Upper lobe of left lung (tissue), 4 donors: Measurements from ENCODE around the gene PDXP.

Source experiments
- EP300 ChIP-seq, 4 donors: sonication (generic); formaldehyde crosslinking; IDR thresholded peaks; one replicate each; pipeline ENCODE4 v1.5.1; 2017; ENCODE audit warnings: antibody characterized with exemption in 4 of 4, control low read depth in 2 of 4
- POLR2A ChIP-seq, 4 donors: fragments of 450-650 bp; IDR thresholded peaks; one replicate each; pipeline ENCODE4 v1.5.1; 2016 to 2017; ENCODE audit warnings: antibody characterized with exemption in 4 of 4, mild to moderate bottlenecking in 2 of 4
- POLR2AphosphoS5 ChIP-seq, 2 donors: sonication (generic); formaldehyde crosslinking; IDR thresholded peaks; one replicate each; pipeline ENCODE4 v1.5.1; 2017; ENCODE audit warnings: antibody characterized with exemption in 2 of 2
- TF ChIP-seq, protein P1 (sequence below), 6 experiments: fragments of 450-650 bp in 4 of 6; fragments of 200-600 bp in 2 of 6; sonication (generic) in 2 of 6; IDR thresholded peaks; one replicate each; pipeline ENCODE4 v1.5.1; 2016 to 2019; ENCODE audit warnings: antibody characterized with exemption in 6 of 6

DNA sequence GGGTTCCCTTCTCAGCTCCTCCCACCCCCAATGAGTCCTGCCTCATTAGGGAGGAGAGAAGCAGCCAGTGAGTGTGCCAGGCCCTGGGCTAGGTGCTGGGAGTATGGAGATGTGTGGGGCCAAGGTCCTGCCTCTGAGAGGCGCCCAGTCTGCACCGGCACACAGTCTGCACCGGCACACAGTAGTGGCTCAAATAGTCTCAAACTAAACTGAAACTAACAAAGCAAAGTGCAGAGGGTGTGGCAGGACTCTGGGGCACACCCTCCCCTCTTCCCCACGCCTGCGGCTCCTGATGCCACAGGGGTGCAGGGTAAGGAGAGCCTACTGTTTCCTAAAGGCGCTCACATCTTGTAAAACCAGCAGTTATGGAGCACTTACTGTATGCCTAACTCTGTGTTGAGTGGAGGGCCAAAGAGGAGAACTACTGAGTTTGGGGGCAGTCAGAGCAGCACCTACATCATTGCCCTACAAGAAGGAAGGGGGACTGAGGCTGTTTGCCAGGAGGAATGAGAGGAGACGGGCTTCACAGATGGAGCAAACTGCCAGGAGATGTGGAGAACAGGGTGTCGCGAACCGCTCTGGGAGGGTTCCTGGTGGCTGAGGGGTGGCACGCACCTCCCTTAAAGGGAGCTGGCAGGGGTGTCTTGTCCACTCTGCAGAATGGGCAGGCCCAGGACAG lies 20.0 kb upstream of the PDXP start:
- TF ChIP-seq, protein P1, sequence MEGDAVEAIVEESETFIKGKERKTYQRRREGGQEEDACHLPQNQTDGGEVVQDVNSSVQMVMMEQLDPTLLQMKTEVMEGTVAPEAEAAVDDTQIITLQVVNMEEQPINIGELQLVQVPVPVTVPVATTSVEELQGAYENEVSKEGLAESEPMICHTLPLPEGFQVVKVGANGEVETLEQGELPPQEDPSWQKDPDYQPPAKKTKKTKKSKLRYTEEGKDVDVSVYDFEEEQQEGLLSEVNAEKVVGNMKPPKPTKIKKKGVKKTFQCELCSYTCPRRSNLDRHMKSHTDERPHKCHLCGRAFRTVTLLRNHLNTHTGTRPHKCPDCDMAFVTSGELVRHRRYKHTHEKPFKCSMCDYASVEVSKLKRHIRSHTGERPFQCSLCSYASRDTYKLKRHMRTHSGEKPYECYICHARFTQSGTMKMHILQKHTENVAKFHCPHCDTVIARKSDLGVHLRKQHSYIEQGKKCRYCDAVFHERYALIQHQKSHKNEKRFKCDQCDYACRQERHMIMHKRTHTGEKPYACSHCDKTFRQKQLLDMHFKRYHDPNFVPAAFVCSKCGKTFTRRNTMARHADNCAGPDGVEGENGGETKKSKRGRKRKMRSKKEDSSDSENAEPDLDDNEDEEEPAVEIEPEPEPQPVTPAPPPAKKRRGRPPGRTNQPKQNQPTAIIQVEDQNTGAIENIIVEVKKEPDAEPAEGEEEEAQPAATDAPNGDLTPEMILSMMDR (IDR thresholded peaks at IDR 0.05), result no peak
- TF ChIP-seq POLR2A (IDR thresholded peaks at IDR 0.05) (no peak), POLR2AphosphoS5 (IDR thresholded peaks at IDR 0.05) (no peak), EP300 (IDR thresholded peaks at IDR 0.05) (no peak)
